ENCODE results near the gene GPR176. TPM values are rescaled to one million over a fixed set of nuclear protein-coding genes. Genes with fewer than 3 reads are reported as not detected.
"Not testable (repeated sequence)": the region's sequence is repeated elsewhere in the genome, so short reads cannot be mapped to it uniquely, and the experiment has no call there.

Gene GPR176
- total and polyA plus RNA-seq, 2 donors from 2014 or later: 2.9 to 7.6 TPM

DNA sequence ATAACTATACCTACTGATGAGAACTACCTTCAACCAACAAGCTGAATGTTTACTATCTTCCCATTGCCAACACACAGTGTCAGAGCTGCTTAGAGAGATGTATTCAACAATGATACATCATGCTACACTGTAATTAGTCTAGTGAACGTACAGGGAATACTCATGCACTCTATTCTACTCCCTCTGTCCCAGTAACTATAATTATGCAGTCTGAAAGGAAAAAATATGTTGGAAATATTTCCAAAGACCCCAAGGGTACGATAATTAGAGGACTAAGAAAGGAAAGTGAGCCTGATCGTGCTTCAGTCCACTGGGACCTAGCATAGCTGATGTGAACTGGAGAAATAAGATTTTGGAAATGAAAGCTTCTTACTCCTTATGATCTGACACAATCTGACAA is 100.5 kb downstream of the GPR176 start:
- intact Hi-C loops (cut with DNase I): no loop called here

DNA sequence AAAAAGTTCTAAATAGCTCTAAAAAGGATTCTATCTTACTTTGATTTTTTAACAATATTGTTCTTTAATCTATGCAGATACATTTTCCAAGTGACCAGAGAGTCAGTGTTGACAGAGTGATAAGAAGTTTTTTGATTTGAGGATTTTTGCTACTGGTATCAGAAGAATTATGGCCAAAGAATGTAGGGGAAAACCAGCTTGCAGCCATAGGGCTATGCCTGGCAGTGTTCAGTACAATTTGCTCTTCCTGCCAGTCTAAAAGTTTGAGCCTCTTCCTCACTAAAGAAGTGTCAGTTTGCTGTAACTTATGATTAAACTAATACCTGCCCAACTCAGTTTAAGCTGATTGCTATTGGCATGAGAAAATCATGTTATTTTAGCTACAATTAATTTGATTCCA is 102.2 kb downstream of the GPR176 start:
- Histone ChIP-seq H3K27me3 (ENCODE audit: control insufficient read depth, insufficient read depth, low read length) (no peaks in the 10 kb centered on the region), H3K9me3 (ENCODE audit: control insufficient read depth in 2 of 3, insufficient read depth in 1 of 3, low read length in 3 of 3) (no peaks in the 10 kb centered on the region), H3K9ac (ENCODE audit: low read length in 3 of 3) (no peak overlapping the region), H3K4me1 (ENCODE audit: control insufficient read depth in 2 of 3, insufficient read depth in 2 of 3, low read depth in 1 of 3, low read length in 3 of 3) (no peaks in the 10 kb centered on the region), H3K4me3 (ENCODE audit: low read length in 3 of 3) (no peak overlapping the region), H3K36me3 (ENCODE audit: control insufficient read depth in 2 of 3, insufficient read depth in 3 of 3, low read length in 3 of 3) (no peaks in the 10 kb centered on the region), H3K27ac (ENCODE audit: low read depth in 2 of 2, low read length in 2 of 2) (no peak overlapping the region)
- TF ChIP-seq, protein P1, sequence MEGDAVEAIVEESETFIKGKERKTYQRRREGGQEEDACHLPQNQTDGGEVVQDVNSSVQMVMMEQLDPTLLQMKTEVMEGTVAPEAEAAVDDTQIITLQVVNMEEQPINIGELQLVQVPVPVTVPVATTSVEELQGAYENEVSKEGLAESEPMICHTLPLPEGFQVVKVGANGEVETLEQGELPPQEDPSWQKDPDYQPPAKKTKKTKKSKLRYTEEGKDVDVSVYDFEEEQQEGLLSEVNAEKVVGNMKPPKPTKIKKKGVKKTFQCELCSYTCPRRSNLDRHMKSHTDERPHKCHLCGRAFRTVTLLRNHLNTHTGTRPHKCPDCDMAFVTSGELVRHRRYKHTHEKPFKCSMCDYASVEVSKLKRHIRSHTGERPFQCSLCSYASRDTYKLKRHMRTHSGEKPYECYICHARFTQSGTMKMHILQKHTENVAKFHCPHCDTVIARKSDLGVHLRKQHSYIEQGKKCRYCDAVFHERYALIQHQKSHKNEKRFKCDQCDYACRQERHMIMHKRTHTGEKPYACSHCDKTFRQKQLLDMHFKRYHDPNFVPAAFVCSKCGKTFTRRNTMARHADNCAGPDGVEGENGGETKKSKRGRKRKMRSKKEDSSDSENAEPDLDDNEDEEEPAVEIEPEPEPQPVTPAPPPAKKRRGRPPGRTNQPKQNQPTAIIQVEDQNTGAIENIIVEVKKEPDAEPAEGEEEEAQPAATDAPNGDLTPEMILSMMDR (IDR thresholded peaks at IDR 0.05; ENCODE audit: borderline replicate concordance, extremely low read depth, insufficient read depth): no peak
- no peak for FAIRE-seq
- DNase-seq: no peak
- intact Hi-C loops (cut with DNase I): no loop called here

More for the DNA sequence above, 100.5 kb downstream of the GPR176 start:
- Histone ChIP-seq H3K9ac (ENCODE audit: low read length in 3 of 3) (no peak overlapping the region), H3K9me3 (ENCODE audit: control insufficient read depth in 2 of 3, insufficient read depth in 1 of 3, low read length in 3 of 3) (no peaks in the 10 kb centered on the region), H3K27ac (ENCODE audit: low read depth in 2 of 2, low read length in 2 of 2) (no peak overlapping the region), H3K4me3 (ENCODE audit: low read length in 3 of 3) (no peak overlapping the region), H3K36me3 (ENCODE audit: control insufficient read depth in 2 of 3, insufficient read depth in 3 of 3, low read length in 3 of 3) (no peaks in the 10 kb centered on the region), H3K27me3 (ENCODE audit: control insufficient read depth, insufficient read depth, low read length) (no peaks in the 10 kb centered on the region), H3K4me1 (ENCODE audit: control insufficient read depth in 2 of 3, insufficient read depth in 2 of 3, low read depth in 1 of 3, low read length in 3 of 3) (no peaks in the 10 kb centered on the region)
- FAIRE-seq (no peak), DNase-seq (no peak)
- TF ChIP-seq, protein P1 (IDR thresholded peaks at IDR 0.05; ENCODE audit: borderline replicate concordance, extremely low read depth, insufficient read depth): no peak

DNA sequence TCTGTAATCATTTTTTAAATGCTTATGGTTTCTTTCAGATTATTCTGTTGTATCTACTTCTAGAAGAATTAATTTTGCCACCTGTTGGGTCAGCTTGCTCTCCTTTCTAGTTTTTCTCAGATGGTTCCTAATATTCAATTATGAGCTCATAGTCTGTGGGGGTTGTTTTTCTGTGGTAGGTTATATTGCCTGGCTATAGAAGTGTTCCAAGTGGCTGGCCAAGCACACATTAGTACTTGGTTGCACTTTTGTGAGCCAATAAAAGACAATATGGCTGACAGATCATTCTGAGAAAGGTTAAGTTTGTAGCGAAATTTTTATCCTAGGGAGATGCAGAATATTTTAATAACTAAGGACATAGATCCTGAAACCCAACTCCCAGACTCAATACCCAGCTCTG is 105.6 kb downstream of the GPR176 start:
- no peak for FAIRE-seq
- Histone ChIP-seq H3K9ac (ENCODE audit: low read length in 3 of 3) (no peak overlapping the region), H3K4me3 (ENCODE audit: low read length in 3 of 3) (no peak overlapping the region), H3K9me3 (ENCODE audit: control insufficient read depth in 2 of 3, insufficient read depth in 1 of 3, low read length in 3 of 3) (no peaks in the 10 kb centered on the region), H3K4me1 (ENCODE audit: control insufficient read depth in 2 of 3, insufficient read depth in 2 of 3, low read depth in 1 of 3, low read length in 3 of 3) (no peaks in the 10 kb centered on the region), H3K36me3 (ENCODE audit: control insufficient read depth in 2 of 3, insufficient read depth in 3 of 3, low read length in 3 of 3) (no peaks in the 10 kb centered on the region), H3K27ac (ENCODE audit: low read depth in 2 of 2, low read length in 2 of 2) (no peak overlapping the region), H3K27me3 (ENCODE audit: control insufficient read depth, insufficient read depth, low read length) (no peaks in the 10 kb centered on the region)
- peak in 1 of 5 donors; percentile 17 for DNase-seq
- TF ChIP-seq, protein P1 (IDR thresholded peaks at IDR 0.05; ENCODE audit: borderline replicate concordance, extremely low read depth, insufficient read depth): no peak
- intact Hi-C loops (cut with DNase I): no loop called here

DNA sequence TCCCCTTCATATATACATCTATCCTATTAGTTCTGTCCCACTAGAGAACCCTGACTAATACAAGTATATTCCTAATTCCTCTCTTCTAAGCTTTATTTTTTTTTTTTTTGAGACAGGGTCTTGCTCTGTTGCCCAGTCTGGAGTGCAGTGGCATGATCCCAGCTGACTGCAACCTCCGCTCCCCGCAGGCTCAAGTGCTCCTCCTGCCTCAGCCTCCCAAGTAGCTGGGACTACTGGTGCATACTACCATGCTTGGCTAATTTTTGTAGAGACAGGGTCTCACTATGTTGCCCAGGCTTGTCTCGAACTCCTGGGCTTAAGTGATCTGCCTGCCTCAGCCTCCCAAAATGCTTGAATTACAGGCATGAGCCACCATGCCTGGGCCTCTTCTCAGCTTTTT is 107.4 kb downstream of the GPR176 start:
- DNase-seq; H3K4me3 ChIP-seq (ENCODE audit: low read length in 3 of 3); H3K36me3 ChIP-seq (ENCODE audit: control insufficient read depth in 2 of 3, insufficient read depth in 3 of 3, low read length in 3 of 3); intact Hi-C loops (cut with DNase I); H3K4me1 ChIP-seq (ENCODE audit: control insufficient read depth in 2 of 3, insufficient read depth in 2 of 3, low read depth in 1 of 3, low read length in 3 of 3); H3K27me3 ChIP-seq (ENCODE audit: control insufficient read depth, insufficient read depth, low read length); H3K27ac ChIP-seq (ENCODE audit: low read depth in 2 of 2, low read length in 2 of 2); FAIRE-seq; H3K9me3 ChIP-seq (ENCODE audit: control insufficient read depth in 2 of 3, insufficient read depth in 1 of 3, low read length in 3 of 3); H3K9ac ChIP-seq (ENCODE audit: low read length in 3 of 3): not testable (repeated sequence)

Measured in kidney (tissue), 14 donors.